HL-60 (cell line): ENCODE results near the gene HS6ST3.

Experiments
- DNase-seq, 2 experiments: peaks; one replicate each; pipeline ENCODE4 v3.0.0-alpha.2; 2010 to 2020; ENCODE audit warnings: low read depth in 1 of 2, low spot score in 1 of 2
- H3K27ac ChIP-seq: fragments of 250-450 bp; sonication (Bioruptor Pico); replicated peaks from 2 replicates; pipeline ENCODE4 v1.5.1; 2020; ENCODE audit warnings: mild to moderate bottlenecking, moderate library complexity
- H3K27me3 ChIP-seq: fragments of 250-450 bp; sonication (Bioruptor Pico); 2 replicates; pipeline ENCODE4 v1.5.1; 2021; ENCODE audit warnings: mild to moderate bottlenecking, moderate library complexity; ENCODE audit not compliant: insufficient read depth, poor library complexity, severe bottlenecking
- H3K4me3 ChIP-seq: replicated peaks from 2 replicates; pipeline ENCODE4 v1.5.1; 2011; ENCODE audit warnings: mild to moderate bottlenecking, control low read depth, low read length; ENCODE audit not compliant: insufficient read depth
- GABPA ChIP-seq: IDR thresholded peaks from 2 replicates; pipeline ENCODE4 v1.6.1; 2012; ENCODE audit warnings: low read depth
- POLR2AphosphoS5 ChIP-seq: IDR thresholded peaks from 2 replicates; pipeline ENCODE4 v1.6.1; 2012; ENCODE audit warnings: low read depth
- SPI1 ChIP-seq: IDR thresholded peaks from 2 replicates; pipeline ENCODE4 v1.6.1; 2012; ENCODE audit warnings: low read depth, mild to moderate bottlenecking, borderline replicate concordance
- TF ChIP-seq, protein P1 (sequence below): IDR thresholded peaks from 2 replicates; pipeline ENCODE4 v1.6.1; 2012; ENCODE audit warnings: low read depth; ENCODE audit not compliant: insufficient replicate concordance
- TF ChIP-seq, protein P2 (sequence below): IDR thresholded peaks from one replicate; pipeline ENCODE4 v1.5.1; 2011; ENCODE audit warnings: low read length, control low read depth, inconsistent platforms; ENCODE audit not compliant: insufficient read depth

Gene HS6ST3

DNA sequence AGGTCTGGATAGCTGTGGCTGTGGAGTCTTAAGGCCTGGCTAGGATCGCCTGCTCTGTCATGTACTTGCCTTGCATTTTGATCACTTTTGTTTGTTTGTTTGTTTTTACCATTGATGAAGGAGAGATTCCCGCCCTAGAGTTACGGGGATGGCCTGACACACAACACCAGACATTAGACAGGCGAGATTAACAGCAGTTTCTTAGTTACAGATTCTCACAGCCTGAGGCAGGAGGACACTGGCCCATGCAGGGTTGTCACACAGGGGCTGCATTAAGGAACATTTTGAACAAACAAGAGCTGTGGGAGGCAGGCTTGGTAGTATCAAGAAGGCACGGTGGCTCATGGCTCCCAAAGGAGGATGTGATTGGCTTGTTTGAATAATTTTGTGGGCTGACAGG, 291.8 kb downstream of the HS6ST3 start:
- TF ChIP-seq, protein P1, sequence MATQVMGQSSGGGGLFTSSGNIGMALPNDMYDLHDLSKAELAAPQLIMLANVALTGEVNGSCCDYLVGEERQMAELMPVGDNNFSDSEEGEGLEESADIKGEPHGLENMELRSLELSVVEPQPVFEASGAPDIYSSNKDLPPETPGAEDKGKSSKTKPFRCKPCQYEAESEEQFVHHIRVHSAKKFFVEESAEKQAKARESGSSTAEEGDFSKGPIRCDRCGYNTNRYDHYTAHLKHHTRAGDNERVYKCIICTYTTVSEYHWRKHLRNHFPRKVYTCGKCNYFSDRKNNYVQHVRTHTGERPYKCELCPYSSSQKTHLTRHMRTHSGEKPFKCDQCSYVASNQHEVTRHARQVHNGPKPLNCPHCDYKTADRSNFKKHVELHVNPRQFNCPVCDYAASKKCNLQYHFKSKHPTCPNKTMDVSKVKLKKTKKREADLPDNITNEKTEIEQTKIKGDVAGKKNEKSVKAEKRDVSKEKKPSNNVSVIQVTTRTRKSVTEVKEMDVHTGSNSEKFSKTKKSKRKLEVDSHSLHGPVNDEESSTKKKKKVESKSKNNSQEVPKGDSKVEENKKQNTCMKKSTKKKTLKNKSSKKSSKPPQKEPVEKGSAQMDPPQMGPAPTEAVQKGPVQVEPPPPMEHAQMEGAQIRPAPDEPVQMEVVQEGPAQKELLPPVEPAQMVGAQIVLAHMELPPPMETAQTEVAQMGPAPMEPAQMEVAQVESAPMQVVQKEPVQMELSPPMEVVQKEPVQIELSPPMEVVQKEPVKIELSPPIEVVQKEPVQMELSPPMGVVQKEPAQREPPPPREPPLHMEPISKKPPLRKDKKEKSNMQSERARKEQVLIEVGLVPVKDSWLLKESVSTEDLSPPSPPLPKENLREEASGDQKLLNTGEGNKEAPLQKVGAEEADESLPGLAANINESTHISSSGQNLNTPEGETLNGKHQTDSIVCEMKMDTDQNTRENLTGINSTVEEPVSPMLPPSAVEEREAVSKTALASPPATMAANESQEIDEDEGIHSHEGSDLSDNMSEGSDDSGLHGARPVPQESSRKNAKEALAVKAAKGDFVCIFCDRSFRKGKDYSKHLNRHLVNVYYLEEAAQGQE, result no peak
- TF ChIP-seq SPI1, result no peak
- TF ChIP-seq, protein P2, sequence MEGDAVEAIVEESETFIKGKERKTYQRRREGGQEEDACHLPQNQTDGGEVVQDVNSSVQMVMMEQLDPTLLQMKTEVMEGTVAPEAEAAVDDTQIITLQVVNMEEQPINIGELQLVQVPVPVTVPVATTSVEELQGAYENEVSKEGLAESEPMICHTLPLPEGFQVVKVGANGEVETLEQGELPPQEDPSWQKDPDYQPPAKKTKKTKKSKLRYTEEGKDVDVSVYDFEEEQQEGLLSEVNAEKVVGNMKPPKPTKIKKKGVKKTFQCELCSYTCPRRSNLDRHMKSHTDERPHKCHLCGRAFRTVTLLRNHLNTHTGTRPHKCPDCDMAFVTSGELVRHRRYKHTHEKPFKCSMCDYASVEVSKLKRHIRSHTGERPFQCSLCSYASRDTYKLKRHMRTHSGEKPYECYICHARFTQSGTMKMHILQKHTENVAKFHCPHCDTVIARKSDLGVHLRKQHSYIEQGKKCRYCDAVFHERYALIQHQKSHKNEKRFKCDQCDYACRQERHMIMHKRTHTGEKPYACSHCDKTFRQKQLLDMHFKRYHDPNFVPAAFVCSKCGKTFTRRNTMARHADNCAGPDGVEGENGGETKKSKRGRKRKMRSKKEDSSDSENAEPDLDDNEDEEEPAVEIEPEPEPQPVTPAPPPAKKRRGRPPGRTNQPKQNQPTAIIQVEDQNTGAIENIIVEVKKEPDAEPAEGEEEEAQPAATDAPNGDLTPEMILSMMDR, result no peak
- no peak for TF ChIP-seq POLR2AphosphoS5
- no peak for TF ChIP-seq GABPA
- Histone ChIP-seq H3K4me3 (no peak overlapping the region), H3K27me3 (no peaks in the 10 kb centered on the region), H3K27ac (no peak overlapping the region)
- DNase-seq, result no peak

DNA sequence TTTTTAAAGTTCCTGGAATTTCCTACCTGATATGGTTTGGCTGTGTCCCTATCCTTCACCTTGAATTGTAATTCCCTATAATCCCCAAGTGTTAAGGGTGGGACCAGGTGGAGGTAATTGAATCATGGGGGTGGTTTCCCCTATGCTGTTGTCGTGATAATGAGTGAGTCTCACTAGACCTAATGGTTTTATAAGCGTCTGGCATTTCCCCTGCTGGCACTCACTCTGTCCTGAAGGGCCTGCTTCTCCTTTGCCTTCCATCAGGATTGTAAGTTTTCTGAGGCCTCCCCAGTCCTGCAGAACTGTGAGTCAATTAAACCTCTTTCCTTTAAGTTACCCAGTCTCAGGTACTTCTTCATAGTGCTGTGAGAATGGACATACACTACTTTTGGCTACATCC, 298.7 kb downstream of the HS6ST3 start:
- Histone ChIP-seq H3K27ac (no peak overlapping the region), H3K4me3 (no peak overlapping the region), H3K27me3 (peaks cover 3% of the 10 kb centered on the region)
- no peak for DNase-seq
- no peak for TF ChIP-seq POLR2AphosphoS5
- TF ChIP-seq, protein P1, result no peak
- no peak for TF ChIP-seq SPI1
- TF ChIP-seq GABPA, result no peak
- TF ChIP-seq, protein P2, result no peak

DNA sequence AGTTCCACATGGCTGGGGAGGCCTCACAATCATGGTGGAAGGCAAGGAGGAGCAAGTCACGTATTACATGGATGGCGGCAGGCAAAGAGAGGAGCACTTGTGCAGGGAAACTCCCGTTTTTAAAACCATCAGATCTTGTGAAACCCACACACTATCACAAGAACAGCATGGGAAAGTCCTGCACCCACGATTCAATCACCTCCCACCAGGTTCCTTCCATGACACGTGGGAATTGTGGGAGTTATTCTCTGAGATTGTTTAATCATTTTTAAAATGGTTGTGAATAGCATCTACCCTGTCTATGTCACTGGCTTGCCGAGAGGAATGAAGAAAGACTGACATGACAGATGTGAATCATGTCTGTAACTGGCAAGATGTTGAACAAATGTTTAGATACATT, 301.7 kb downstream of the HS6ST3 start:
- no peak overlapping the region for H3K27ac ChIP-seq
- TF ChIP-seq POLR2AphosphoS5 (no peak), SPI1 (no peak), GABPA (no peak)
- TF ChIP-seq, protein P1, result no peak
- no peak overlapping the region for H3K4me3 ChIP-seq
- no peak for DNase-seq
- H3K27me3 ChIP-seq, result peaks cover 3% of the 10 kb centered on the region

DNA sequence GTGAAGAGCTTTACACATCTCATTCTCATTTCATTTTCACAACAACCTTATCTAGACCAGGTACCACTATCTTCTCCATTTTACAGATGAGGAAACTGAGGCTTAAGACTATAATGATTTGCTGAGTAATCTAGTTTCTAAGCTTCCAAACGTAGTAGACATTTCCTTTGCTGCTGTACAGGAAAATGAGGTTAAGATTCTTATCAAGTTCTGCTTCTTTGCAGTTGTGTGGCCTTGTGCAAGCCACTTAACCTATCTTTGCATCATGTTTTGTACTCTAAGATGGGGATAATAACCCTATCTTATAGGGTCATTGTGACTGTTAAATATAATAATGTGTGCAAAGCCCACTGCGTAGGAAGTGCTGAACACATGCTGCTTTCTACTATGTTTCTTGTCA, 307.9 kb downstream of the HS6ST3 start:
- peak in 1 of 2 experiments; percentile 36 for DNase-seq
- no peak for TF ChIP-seq SPI1
- TF ChIP-seq POLR2AphosphoS5, result no peak
- TF ChIP-seq, protein P2, result no peak
- TF ChIP-seq GABPA, result no peak
- Histone ChIP-seq H3K27ac (no peak overlapping the region), H3K27me3 (no peaks in the 10 kb centered on the region), H3K4me3 (no peak overlapping the region)
